ENCODE measurements around the gene SLC25A27.

SLC25A27 gene

GRCh38 chr6:46651816-46652215 lies 959 bp upstream of the SLC25A27 start:
- DNase-seq (ENCODE audit: low read depth), result no peak

- no peak for DNase-seq (ENCODE audit: low read depth)
Observed at GRCh38 chr6:46652232-46652602, 558 bp upstream of the SLC25A27 start.

GRCh38 chr6:46653439-46654195 lies 842 bp downstream of the SLC25A27 start:
- DNase-seq (ENCODE audit: low read depth), result no peak

GRCh38 chr6:46655803-46656202 lies 3.0 kb downstream of the SLC25A27 start:
- DNase-seq (ENCODE audit: low read depth), result no peak

- DNase-seq (ENCODE audit: low read depth), result no peak
Observed at GRCh38 chr6:46657642-46658041, 4.9 kb downstream of the SLC25A27 start.

- DNase-seq (ENCODE audit: low read depth), result no peak
Observed at GRCh38 chr6:46661483-46661882, 8.7 kb downstream of the SLC25A27 start.

- no peak for DNase-seq (ENCODE audit: low read depth)
Observed at GRCh38 chr6:46667377-46667776, 14.6 kb downstream of the SLC25A27 start.

- no peak for DNase-seq (ENCODE audit: low read depth)
Observed at GRCh38 chr6:46674410-46674809, 21.6 kb downstream of the SLC25A27 start.

GRCh38 chr6:46676604-46677313 lies 24.0 kb downstream of the SLC25A27 start:
- no peak for DNase-seq (ENCODE audit: low read depth)

- no peak for DNase-seq (ENCODE audit: low read depth)
Observed at GRCh38 chr6:46677314-46677654, 24.5 kb downstream of the SLC25A27 start.

- DNase-seq (ENCODE audit: low read depth), result no peak
Observed at GRCh38 chr6:46684771-46685170, 32.0 kb downstream of the SLC25A27 start.

- DNase-seq (ENCODE audit: low read depth), result no peak
Observed at GRCh38 chr6:46687619-46688097, 34.9 kb downstream of the SLC25A27 start, which contains the start of gene TDRD6. TDRD6 (plus strand) TSS chr6:46687885; CDS start chr6:46688129, 244 bp downstream.

- DNase-seq (ENCODE audit: low read depth), result no peak
Observed at GRCh38 chr6:46688117-46688965, 35.6 kb downstream of the SLC25A27 start.

GRCh38 chr6:46688966-46689335 lies 36.2 kb downstream of the SLC25A27 start:
- DNase-seq (ENCODE audit: low read depth), result no peak

GRCh38 chr6:46689657-46690056 lies 36.9 kb downstream of the SLC25A27 start:
- no peak for DNase-seq (ENCODE audit: low read depth)

GRCh38 chr6:46690141-46690755 lies 37.5 kb downstream of the SLC25A27 start:
- DNase-seq (ENCODE audit: low read depth), result no peak

GRCh38 chr6:46690911-46691451 lies 38.2 kb downstream of the SLC25A27 start:
- no peak for DNase-seq (ENCODE audit: low read depth)

- no peak for DNase-seq (ENCODE audit: low read depth)
Observed at GRCh38 chr6:46699970-46700369, 47.2 kb downstream of the SLC25A27 start.

GRCh38 chr6:46704562-46704961 lies 51.8 kb downstream of the SLC25A27 start:
- DNase-seq (ENCODE audit: low read depth), result no peak

GRCh38 chr6:46706464-46706863 lies 53.7 kb downstream of the SLC25A27 start:
- no peak for DNase-seq (ENCODE audit: low read depth)

- no peak for DNase-seq (ENCODE audit: low read depth)
Observed at GRCh38 chr6:46711491-46711890, 58.7 kb downstream of the SLC25A27 start.

GRCh38 chr6:46715141-46715540 lies 62.4 kb downstream of the SLC25A27 start:
- DNase-seq (ENCODE audit: low read depth), result no peak

Measured in CMK (cell line).